IPS DF 19.7 (cell line): ENCODE results near the gene HUWE1.
"Not testable (repeated sequence)": the region's sequence is repeated elsewhere in the genome, so short reads cannot be mapped to it uniquely, and the experiment has no call there.

Source experiments
- DNase-seq: peaks from one replicate; pipeline ENCODE4 v3.0.0-alpha.2; 2013; ENCODE audit warnings: low read depth, low spot score

HUWE1 gene

GRCh38 chrX:53511322-53511721 is 175.2 kb downstream of the HUWE1 start:
- DNase-seq, result no peak

DNA sequence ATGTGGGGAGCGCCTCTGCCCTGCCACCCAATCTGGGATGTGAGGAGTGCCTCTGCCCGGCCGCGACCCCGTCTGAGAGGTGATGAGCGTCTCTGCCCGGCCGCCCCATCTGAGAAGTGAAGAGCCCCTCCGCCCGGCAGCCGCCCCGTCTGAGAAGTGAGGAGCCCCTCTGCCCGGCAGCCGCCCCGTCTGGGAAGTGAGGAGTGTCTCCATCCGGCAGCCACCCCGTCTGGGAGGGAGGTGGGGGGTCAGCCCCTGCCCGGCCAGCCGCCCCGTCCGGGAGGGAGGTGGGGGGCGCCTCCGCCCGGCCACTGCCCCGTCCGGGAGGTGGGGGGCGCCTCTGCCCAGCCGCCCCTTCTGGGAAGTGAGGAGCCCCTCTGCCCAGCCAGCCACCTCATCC is 182.5 kb downstream of the HUWE1 start:
- not testable (repeated sequence) for DNase-seq

DNA sequence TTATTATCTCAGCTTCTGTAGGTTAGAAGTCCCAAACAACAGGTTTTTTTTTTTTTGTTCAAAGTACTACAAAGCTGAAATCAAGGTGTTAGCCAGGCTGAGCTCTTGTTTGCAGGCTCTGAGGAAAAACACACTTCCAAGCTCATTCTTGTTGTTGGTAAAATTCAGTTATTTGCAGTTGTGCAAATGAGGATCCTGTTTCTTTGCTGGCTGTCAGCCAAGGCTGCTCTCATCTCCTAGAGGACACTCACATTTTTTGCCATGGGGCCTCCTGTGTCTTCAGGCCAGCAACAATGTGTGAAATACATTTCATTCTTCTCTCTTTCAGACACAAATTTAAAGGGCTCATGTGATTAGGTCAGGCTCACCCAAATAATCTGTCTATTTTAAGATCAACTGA is 192.1 kb downstream of the HUWE1 start:
- no peak for DNase-seq

DNA sequence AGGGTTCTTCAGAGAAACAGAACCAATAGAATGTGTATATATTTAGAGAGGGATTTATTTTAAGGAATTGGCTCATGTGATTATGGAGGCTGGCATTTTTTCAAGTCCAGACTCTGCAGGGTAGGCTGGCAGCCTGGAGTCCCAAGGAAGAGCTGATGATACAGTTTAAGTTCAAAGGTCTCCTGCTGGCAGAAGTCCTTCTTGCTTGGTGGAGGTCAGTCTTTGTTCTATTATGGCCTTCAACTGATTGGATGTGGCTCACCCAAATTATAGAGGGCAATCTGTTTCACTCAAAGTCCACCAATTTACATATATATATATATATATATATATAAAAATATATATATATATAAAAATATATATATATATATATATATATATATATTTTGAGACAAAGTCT is 200.2 kb downstream of the HUWE1 start:
- DNase-seq, result no peak

- DNase-seq, result no peak
These were observed 202.6 kb downstream of the HUWE1 start for GRCh38 chrX:53483838-53484405.

GRCh38 chrX:53483416-53483815 is 203.1 kb downstream of the HUWE1 start:
- DNase-seq, result no peak
